HG03045 (cell line): ENCODE results near the gene AQP5.
A peak's percentile ranks its signal among the peaks of the same experiment; 100 is the strongest.

Experiments
- ATAC-seq: cut with Tn5 transposase; IDR thresholded peaks from one replicate; pipeline ENCODE4 v1.9.1; 2021; ENCODE audit warnings: mild to moderate bottlenecking, moderate library complexity; ENCODE audit not compliant: unreplicated experiment

Gene AQP5

GRCh38 chr12:49932023-49932422 is 29.6 kb upstream of the AQP5 start:
- no peak for ATAC-seq

- ATAC-seq = no peak
These were observed 29.0 kb upstream of the AQP5 start for GRCh38 chr12:49932533-49933130.

DNA sequence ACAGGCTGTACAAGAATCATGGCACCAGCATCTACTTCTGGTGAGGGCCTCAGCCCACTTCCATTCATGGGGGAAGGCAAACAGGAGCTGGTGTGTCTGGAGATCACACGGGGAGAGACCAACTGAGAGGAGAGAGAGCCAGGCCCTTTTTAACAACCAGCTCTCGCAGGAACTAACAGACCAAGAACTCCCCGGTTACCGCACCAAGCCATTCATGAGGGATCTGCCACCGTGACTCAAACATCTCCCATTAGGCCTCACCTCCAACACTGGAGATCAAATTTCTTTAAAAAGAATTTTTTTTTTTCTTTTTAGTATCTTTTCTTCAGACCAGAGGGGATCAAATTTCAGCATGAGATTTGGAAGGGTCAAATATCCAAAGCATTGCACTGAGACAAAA is 27.9 kb upstream of the AQP5 start:
- no peak for ATAC-seq

GRCh38 chr12:49934505-49934904 is 27.2 kb upstream of the AQP5 start:
- no peak for ATAC-seq

DNA sequence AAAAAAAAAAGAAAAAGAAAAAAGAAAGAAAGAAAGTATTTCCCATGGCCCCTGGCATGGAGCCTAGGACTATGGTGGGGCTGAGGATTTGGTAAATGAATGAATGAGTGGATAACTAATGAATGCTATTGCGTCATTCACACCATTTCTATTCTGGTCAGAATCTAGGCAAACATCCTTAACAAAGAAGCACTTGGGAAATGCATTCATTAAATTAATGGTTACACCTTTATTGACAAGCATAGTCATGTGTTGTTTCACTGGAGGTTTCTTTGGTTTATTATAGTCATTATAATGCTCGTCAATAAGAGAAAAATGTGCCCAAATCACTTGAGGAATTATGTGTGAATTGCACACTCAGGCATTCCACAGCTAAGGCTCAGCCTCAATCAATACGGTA is 24.7 kb upstream of the AQP5 start:
- ATAC-seq = no peak

DNA sequence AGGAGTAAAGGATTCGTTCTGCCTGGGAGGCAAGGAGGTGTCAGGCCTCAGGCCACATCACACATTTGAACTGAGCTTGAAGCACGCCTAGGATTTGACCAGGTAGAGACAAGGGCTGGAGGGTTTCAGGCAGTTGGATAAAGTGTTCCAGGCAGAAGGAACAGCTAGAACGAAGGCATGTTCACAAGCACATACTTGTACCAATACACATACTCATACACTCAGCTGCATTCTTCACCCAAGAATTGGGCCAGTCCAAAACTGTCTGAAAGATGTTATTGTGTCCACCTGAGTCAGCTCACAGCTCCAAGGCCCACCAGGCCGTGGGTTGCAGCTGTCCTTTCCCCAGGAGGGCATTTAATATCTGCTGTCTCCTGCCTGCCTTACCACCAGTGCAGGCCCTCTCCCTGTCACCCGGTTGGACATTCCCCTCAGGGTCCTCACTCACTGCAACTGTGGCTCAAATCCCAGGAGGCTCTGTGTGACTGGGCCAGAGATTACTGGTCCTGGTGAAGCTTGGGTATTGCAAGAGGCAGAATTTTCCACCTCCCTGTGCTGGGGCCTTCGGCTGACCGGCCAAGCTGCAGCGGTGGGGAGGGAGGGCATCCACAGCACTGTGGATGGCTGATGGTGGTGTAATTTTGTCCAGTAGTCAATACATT is 23.9 kb upstream of the AQP5 start:
- no peak for ATAC-seq

DNA sequence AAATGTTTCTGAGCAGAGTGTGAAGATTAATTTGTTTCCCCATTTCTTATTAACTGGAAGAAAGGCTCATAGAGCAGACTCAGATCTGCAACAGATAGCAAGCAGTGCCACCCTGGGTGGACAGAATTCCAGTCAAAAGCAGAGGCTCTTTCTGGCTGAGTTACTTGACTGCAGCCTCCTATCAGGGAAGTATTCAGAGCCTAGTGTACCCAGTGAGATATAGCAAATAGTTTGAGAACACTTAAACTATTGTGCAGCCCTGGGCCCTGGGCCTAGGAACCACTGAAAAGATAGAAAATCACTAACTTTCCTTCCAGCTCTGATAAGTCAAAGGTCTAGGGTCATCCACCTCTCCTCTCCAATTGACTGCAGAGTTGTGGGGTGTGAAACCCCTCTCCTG is 22.4 kb upstream of the AQP5 start:
- ATAC-seq = no peak

GRCh38 chr12:49939707-49940106 is 22.0 kb upstream of the AQP5 start:
- ATAC-seq = no peak

- ATAC-seq = no peak
These were observed 19.8 kb upstream of the AQP5 start for GRCh38 chr12:49941556-49942511.

- ATAC-seq = no peak
These were observed 19.2 kb upstream of the AQP5 start for GRCh38 chr12:49942512-49942893.

GRCh38 chr12:49942921-49943624 is 18.6 kb upstream of the AQP5 start:
- no peak for ATAC-seq

DNA sequence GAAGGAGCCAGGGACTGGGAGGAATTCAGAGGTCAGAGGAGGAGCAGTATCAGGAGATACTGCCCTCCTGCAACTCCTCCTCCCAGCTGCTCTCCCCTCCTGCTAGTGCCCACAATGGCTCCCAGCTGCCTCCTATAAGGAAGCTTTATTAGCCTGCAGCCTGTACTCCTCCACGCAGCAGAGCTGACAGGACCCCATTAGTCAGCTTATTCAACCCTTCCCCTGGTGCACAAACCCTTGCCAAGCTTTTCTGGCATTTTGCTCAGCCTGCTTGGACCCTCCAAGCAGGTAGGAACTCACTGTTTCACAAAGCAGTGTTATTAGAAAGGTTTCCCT is 18.1 kb upstream of the AQP5 start:
- no peak for ATAC-seq

DNA sequence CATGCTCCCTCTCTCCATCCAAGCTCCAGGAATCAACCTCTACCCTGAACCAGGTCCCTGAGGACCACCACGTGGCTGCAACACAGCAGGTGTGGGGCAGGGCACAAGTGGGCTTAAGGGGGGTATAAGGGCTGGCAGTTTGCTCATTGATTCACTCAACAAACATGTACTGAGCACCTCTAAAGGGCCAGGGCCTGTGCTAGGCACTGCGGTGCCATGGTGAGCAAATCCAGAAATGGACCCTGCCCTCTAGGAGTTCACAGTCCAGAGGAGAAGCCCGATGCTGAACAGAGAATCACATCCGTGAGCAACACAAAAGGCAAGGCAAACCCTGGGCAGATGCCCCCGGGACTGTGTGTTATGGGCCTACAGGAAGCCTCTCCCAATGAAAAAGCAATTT is 17.6 kb upstream of the AQP5 start:
- ATAC-seq = no peak

- no peak for ATAC-seq
These were observed 17.0 kb upstream of the AQP5 start for GRCh38 chr12:49944718-49945117.

DNA sequence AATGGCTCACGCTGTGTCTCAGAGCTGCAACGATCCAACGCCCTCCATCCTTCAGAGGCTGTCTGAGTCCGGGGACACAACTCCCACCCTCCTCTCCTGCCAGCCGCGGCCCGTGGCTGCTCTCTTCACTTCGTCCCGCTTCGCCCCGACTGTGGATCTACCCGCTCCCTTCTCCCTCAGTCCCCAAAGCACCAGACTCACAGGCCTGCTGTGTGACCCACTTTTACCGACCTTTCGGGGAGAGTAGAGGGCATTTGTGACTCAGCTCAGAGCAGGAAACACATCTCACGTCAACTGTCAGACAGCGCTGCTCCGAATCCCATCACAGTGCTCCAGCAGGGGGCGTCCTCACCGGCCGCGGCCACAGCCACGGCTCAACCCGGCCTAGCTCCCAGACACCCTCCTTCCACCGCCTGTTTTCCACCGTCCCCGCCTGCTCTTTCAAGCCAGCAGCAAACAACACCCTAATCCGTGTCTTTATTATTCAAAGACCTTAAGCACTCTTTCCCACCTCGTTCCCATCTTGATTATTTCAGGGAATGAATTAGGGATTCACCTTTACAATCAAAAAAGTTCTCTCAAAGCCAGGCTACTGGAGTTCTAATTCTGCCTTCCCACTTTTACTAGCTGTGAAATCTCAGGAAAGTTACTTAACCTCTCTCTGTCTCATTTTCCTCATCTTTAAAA is 16.1 kb upstream of the AQP5 start:
- ATAC-seq = peak; percentile 66

GRCh38 chr12:49946086-49946485 is 15.6 kb upstream of the AQP5 start:
- ATAC-seq = no peak

DNA sequence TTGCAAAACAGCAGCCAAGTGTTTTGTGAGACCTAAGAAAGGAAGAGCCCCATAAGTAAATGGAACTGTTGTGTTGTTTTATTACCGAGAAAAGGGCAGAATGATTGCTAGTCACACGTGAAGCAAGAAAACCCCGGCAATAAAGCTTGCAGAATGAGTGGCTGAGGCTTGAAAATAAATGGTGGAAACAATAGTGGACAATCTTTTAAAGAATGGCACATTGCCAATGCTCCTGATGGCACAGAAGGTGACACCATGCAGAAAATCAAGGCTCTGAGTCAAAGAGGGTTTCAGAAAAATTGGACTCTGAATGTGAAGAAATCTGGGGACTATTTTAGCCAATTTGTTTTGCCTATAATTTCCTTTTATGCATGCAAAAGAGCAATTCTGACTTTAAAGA is 15.2 kb upstream of the AQP5 start:
- no peak for ATAC-seq

DNA sequence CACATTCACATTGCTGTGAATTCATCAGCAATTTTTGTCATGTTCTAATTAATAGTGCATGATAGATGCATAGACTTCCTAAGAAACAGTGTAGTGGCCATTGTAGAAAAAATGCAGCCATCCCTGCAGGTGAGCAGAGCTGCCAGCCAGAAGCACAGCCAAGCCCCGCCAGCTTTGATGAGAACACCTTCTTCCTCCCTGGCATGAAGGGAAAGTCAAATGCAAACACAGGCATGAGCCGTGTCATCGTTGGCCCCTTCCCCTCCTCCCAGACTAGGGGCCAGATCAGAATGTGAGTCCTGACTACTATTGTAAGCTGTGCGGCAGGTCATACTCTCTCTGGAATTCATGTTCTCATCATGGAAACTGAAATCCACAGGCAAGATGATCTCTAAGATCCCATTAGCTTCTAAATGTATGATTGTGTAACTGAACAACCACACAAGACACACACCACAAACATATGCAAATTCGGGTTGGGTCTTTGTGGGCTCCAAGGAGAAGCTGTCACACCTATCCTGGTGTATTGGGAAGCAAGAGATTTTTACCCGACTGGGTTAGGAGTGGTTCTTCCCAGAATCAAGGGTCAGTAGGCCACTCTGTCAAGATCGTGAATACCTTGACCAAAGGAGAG is 14.0 kb upstream of the AQP5 start:
- ATAC-seq = no peak

GRCh38 chr12:49948866-49949845 is 12.5 kb upstream of the AQP5 start:
- ATAC-seq = no peak
